Measurements from ENCODE around the gene TEX50.
"Not testable (repeated sequence)": the region's sequence is repeated elsewhere in the genome, so short reads cannot be mapped to it uniquely, and the experiment has no call there.

- TF ChIP-seq CTCF (IDR thresholded peaks at IDR 0.05; ENCODE audit: control extremely low read depth in 1 of 3, insufficient read depth in 1 of 3, low read depth in 1 of 3, low read length in 3 of 3); USF2 (IDR thresholded peaks at IDR 0.05; ENCODE audit: low read length); FOSL1 (IDR thresholded peaks at IDR 0.05; ENCODE audit: insufficient read depth, low read depth, low read length); SP2 (IDR thresholded peaks at IDR 0.05; ENCODE audit: low read length); PHF8 (conservative IDR thresholded peaks at IDR 0.05; ENCODE audit: low read depth, low read length): not testable (repeated sequence)
These were observed 7.5 kb downstream of the TEX50 start for GRCh38 chr1:173642450-173643139.

Measured in H1 (cell line).